Hindlimb muscle (tissue), 1 donor: ENCODE measurements around the gene CTAG1B. TPM values are rescaled to one million over a fixed set of nuclear protein-coding genes. Genes with fewer than 3 reads are reported as not detected.
A peak's percentile ranks its signal among the peaks of the same experiment; 100 is the strongest.
"Not testable (repeated sequence)": the region's sequence is repeated elsewhere in the genome, so short reads cannot be mapped to it uniquely, and the experiment has no call there.

Experiments used
- DNase-seq: peaks from one replicate; pipeline ENCODE4 v3.0.0-alpha.2; 2013
- polyA plus RNA-seq: library from polyadenylated mRNA; unstranded; fragments of 120-200 nt; gene quantifications from one replicate; pipeline ENCODE4 v1.2.1, GENCODE V29; 2013; ENCODE audit not compliant: insufficient read length

Gene CTAG1B
- polyA plus RNA-seq, 1 donor: not detected

DNA sequence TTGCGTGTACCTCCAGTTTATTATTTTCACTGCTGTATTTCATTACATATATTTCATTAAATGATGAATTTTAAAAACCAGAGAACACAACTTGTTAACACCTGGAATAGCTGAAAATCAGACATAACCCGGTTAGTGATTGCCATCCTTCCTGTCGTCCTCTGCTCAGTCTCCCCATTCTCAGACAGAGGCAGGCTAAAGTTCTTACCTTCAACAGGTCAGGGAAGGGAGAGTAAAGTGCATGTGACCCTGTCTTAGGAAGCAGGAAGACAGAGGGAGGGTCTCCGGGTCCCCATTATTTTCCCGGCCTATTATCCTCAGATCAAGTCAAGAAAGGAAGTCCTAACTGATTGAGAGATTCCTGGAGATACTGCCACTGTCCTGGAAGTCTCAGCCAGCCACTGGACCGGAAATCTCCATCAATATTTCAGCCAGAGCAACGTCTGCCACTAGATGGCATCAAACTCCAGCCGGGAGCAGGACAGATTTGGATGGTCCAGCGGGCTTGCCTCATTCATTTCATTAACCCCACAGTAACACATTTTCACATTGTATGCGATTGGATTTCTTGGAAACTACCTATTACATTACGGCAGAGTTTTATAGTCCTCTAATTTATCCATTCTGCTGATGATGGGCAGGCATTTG lies 1.8 kb upstream of the CTAG1B start:
- not testable (repeated sequence) for DNase-seq

- not testable (repeated sequence) for DNase-seq
Measured at GRCh38 chrX:154613586-154613985, 5.5 kb downstream of the CTAG1B start.

GRCh38 chrX:154611146-154611545 lies 7.9 kb downstream of the CTAG1B start:
- not testable (repeated sequence) for DNase-seq

- not testable (repeated sequence) for DNase-seq
Measured at GRCh38 chrX:154608823-154609222, 10.3 kb downstream of the CTAG1B start.

DNA sequence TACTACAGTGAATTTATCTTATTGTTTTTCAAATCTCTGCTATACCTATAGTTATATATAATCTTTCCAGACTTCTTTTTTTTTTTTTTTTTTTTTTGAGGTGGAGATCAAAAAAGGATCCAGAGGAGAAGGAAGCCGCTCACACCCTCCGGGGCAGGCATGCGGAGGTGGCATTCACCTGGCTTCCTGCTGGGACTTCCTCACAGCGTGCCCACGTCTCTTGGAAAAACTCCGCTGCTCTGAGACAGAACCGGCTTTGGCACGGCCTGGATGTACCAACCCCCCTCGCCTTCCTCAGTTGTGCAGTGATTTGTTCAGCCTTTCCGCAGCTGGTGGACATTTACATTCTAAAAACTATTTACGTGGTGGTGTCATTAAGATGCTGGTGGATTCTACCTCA lies 11.1 kb downstream of the CTAG1B start:
- DNase-seq: not testable (repeated sequence)

DNA sequence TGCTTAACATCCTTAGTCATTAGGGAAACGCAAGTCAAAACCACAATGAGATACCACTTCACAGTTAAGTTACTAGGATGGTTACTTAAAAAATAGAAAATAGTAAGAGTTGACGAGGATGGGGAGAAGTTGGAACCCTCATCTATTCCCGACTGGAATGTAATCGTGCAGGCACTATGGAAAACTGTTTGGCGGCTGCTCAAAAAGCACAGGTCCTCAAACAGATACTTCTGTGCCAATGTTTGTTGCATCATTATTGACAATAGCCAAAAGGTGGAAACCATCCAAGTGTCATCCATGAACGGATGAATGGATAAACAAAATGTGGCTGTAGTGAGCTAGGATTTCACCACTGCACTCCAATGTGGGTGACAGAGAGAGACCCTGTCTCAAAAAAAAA lies 11.7 kb downstream of the CTAG1B start:
- DNase-seq: no peak

DNA sequence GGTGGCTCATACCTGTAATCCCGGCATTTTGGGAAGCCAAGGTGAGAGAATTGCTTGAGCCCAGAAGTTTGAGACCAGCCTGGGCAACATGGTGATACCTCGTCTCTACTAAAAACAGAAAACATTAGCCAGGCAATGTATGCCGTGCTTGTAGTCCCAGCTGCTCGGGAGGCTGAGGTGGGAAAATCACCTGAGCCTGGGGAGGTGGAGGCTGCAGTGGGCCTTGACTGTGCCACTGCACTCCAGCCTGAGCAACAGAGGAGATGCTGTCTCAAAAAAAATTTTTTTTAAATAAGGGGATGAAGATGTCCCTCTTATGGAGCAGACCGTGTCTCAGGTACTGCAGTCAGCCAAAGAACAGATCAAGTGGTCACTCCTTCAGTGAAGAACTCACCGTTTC lies 13.5 kb downstream of the CTAG1B start:
- no peak for DNase-seq

DNA sequence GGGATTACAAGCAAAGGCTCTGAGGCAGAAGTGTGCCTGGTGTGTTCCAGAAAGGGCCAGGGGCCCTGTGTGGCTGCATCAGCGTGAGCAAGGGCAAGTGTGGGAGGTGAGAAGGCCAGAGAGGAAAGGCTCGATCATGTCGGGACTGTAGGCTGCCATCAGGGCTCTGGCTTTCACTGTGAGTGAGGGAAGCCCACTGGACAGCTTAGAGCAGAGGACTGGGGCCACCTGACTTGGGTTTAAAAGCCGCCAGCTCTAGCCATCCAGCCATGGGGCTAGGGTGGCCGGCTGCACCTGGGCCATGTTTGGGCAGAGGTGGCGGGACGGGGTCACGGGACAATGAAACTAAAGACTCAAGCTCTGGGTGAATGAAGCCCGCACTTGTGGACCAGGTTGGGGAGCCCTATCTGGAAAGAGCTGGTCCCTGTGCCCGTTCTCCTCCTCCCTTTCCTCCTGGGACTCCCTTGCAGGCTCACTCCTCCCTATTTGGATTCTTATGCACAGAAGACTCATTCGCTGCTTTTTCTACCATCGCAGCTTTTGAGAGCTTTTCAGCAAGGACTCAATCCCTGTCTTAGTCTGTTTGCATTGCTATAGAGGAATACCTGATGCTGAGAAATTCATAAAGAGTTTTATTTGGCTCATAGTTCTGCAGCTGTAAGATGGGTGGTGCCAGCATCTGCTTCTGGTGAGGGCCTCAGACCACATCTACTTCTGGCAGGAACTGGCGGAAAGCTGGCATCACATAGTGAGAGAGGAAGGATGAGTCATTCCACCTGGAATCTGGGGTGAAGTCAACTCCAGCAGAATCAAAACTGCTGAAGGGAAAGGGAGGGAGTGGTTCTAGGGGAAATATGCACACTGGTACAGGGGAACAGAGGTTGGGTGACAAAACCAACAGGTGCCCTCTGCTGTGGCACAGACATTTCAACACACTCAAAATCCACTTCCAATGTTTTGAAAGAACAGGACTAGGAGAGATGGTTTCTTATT lies 15.3 kb downstream of the CTAG1B start:
- peak; percentile 16 for DNase-seq

- no peak for DNase-seq
Measured at GRCh38 chrX:154602766-154603437, 16.2 kb downstream of the CTAG1B start.

DNA sequence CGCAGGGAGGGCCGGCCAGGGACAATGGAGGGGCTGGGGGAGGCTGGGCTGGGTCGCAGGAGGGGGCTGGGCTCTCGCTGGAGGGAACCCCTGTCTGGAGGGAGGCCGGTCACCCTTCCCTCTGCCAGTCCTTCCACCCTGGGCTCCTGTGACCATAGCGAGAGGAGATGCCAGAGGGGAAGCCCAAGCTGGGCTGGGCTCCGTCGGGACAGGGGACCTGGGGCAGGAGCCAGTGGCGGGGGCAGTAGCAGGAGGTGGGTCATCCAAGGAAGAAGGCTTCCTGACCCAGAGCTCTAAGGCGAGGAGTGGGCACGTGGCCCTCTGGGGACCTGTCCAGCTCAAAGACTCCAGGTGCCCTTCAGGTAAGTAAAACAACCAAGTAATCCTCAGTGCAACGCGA lies 16.9 kb downstream of the CTAG1B start:
- DNase-seq: no peak

GRCh38 chrX:154600759-154601374 lies 18.2 kb downstream of the CTAG1B start:
- no peak for DNase-seq

DNA sequence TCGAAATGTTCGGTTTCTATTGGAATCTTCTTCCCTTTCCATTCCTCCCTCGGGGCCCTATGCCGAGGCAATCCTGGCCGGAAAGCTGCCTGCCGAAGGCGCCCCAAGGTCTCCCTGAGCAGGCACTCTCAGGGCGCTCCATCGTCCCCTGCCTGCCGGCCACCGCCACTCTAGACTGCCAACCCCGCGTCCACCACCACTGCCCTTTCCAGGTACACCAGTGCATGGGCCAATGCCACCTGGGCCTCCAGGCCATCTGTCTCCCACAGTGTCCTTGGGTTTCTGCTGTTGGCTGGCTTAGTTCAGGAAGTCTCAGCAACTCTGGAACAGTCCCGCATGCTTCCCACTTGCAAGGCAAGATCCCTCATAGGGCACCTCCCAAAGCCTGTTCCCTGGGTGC lies 19.6 kb downstream of the CTAG1B start:
- DNase-seq: no peak

GRCh38 chrX:154598656-154599055 lies 20.4 kb downstream of the CTAG1B start:
- DNase-seq: no peak

- no peak for DNase-seq
Measured at GRCh38 chrX:154597221-154597620, 21.9 kb downstream of the CTAG1B start.

- DNase-seq: no peak
Measured at GRCh38 chrX:154596290-154596929, 22.7 kb downstream of the CTAG1B start.

DNA sequence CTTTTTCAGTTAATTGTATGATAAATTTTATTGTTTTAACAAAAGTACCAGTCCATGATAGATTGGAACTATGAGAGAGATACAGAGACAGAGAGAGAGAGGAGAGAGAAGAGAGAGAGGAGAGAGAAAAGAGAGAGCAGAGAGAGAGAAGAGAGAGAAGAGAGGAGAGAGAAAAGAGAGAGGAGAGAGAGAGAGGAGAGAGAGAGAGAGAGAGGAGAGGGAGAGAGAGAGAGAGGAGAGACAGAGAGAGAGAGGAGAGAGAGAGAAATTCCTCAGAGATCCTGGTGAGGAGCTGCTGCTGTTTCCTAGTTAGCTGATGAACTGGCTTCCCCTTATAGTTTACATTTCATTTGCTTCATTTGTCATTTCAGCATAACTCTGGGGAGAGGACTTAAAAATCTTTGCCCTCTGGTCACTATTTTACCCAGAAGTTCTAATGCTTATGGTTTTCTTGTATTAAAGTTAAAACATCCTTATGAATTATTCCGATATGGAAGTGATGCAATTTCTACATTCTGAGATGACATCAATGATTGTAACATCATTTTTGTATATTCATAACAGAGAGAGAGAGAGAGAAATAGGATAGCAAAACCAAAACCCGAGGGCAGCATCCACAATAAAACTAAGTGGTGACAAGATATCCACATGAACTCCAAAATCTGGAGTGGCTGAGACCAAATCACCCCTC lies 23.4 kb downstream of the CTAG1B start:
- DNase-seq: no peak

GRCh38 chrX:154594491-154594890 lies 24.6 kb downstream of the CTAG1B start:
- no peak for DNase-seq

DNA sequence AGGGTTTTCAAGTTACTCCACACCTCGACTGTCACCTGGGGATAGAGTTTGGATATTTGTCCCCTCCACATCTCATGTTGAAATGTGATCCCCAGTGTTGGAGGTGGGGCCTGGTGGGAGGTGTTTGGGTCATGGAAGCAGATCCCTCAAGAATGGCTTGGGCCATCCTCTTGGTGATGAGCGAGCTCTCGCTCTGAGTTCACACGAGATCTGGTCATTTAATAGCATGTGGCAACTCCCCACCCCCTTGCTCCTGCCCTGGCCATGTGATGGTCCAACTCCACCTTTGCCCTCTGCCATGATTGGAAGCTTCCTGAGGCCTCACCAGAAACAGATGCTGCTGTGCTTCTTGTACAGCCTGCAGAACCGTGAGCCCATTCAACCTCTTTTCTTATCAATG lies 25.9 kb downstream of the CTAG1B start:
- no peak for DNase-seq

DNA sequence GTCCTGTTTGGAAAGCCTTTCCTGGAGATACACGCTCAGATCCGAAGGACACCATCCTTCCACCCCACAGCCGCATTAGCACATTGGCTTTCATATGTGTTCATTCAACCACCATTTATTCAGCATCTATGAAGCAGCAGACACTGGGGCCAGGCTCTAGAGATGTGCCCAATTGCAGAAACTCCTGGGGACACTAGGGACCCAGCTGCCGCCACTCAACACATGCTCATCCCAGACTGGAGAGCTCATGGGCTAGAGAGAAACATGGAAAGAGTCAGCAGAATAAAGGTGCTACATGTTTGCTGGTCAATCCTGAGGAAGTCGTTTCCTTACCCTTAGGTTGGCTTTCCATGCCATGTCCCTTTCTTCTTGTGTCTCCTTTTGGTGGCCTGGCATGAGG lies 26.6 kb downstream of the CTAG1B start:
- DNase-seq: no peak

- DNase-seq: not testable (repeated sequence)
Measured at GRCh38 chrX:154590415-154590814, 28.7 kb downstream of the CTAG1B start.

DNA sequence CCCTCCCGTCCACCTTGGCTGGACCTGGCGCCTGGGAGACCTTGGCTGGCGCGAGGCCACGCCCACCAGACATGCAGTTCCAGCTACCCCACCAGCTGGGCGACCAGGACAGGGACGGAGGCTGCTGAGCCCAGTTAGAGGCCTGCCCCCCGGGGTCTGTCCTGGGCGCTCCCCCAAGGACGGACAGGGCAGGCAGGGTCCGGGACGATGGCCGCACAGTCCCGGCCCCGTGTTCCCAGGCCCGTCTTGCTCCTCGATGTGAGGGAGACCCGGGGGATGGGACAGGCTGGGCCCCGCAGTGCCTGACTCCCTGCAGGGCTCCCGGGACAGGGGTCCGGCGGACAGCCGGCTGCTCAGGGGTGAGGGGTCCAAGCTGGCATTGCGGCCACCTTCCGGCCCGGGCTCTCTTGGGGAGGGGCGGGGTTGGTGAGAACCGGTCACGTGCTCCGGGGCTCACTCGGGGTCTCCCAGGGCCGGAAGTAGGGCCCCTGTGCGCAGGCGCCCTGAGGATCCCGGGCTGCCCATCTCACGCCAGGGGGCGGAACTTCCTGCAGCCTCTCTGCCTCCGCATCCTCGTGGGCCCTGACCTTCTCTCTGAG lies 34.4 kb downstream of the CTAG1B start, which contains the start of gene CTAG1A:
TSS of gene CTAG1A (plus strand) at position 549 of the 599 bp plus-strand sequence. CDS start 74 bp downstream, outside the sequence.
- not testable (repeated sequence) for DNase-seq
